Activated CD8-positive, alpha-beta T cell treated with anti-CD3 and anti-CD28 coated beads for 36 hours (primary cell): Measurements from ENCODE around the gene RPS29. TPM values are rescaled to one million over a fixed set of nuclear protein-coding genes. Genes with fewer than 3 reads are reported as not detected.

Experiments
- ATAC-seq: fragments of 200-7000 bp; cut with Tn5 transposase; one replicate; pipeline ENCODE4 v1.10.0; 2021; ENCODE audit warnings: mild to moderate bottlenecking, moderate library complexity
- CTCF ChIA-PET: fragments of 350-600 bp; sonication (Branson Sonifier 250); formaldehyde crosslinking; loops from one replicate; lab custom pipeline; 2021; ENCODE audit warnings: antibody characterized with exemption; lab: Charles Lee
- POLR2A ChIA-PET: fragments of 350-600 bp; sonication (Branson Sonifier 250); formaldehyde crosslinking; loops from one replicate; lab custom pipeline; 2021; ENCODE audit warnings: antibody characterized with exemption; lab: Charles Lee
- DNase-seq: peaks from one replicate; pipeline ENCODE4 v3.0.0-alpha.2; 2020
- H3K27ac Mint-ChIP-seq: one replicate; pipeline ENCODE4 v1.8.0; 2021; ENCODE audit warnings: mild to moderate bottlenecking, mixed read lengths
- H3K27me3 Mint-ChIP-seq: one replicate; pipeline ENCODE4 v1.8.0; 2021; ENCODE audit warnings: mixed read lengths
- H3K36me3 Mint-ChIP-seq: one replicate; pipeline ENCODE4 v1.8.0; 2021; ENCODE audit warnings: low read depth, mixed read lengths
- H3K4me1 Mint-ChIP-seq: one replicate; pipeline ENCODE4 v1.8.0; 2021; ENCODE audit warnings: low read depth, mixed read lengths
- H3K4me3 Mint-ChIP-seq: one replicate; pipeline ENCODE4 v1.8.0; 2021; ENCODE audit warnings: mild to moderate bottlenecking, moderate library complexity, mixed read lengths
- H3K9me3 Mint-ChIP-seq: one replicate; pipeline ENCODE4 v1.8.0; 2021; ENCODE audit warnings: mixed read lengths
- CTCF ChIP-seq: fragments of 200-600 bp; IDR thresholded peaks from one replicate; pipeline ENCODE4 v1.8.0; 2022; ENCODE audit warnings: antibody characterized with exemption, mild to moderate bottlenecking
- intact Hi-C: fragments of 100-400 bp; cut with micrococcal nuclease; formaldehyde crosslinking; loops from one replicate; pipeline ENCODE4 v1.10.0; 2022
- total RNA-seq, 2 experiments: library from RNA; stranded (reverse); gene quantifications; one replicate each; pipeline ENCODE4 v1.2.3, GENCODE V29; 2021

Gene RPS29
- total RNA-seq, 2 experiments from 2014 or later: 2,041 to 2,284 TPM

- no peaks in the 10 kb centered on the region for H3K36me3 Mint-ChIP-seq
- POLR2A ChIA-PET: no interaction called here
- no peak for TF ChIP-seq CTCF
- intact Hi-C loops: no loop called here
- DNase-seq (no peak), ATAC-seq (no peak)
- no peak overlapping the region for H3K27ac Mint-ChIP-seq
- H3K4me1 Mint-ChIP-seq: no peaks in the 10 kb centered on the region
- CTCF ChIA-PET: interaction anchor here (1.0 kb wide), 1 partner anchor 56 kb away, joined by 3 read pairs; no protein-coding TSS in a partner anchor
- H3K9me3 Mint-ChIP-seq: no peaks in the 10 kb centered on the region
- H3K4me3 Mint-ChIP-seq: no peak overlapping the region
- no peaks in the 10 kb centered on the region for H3K27me3 Mint-ChIP-seq
These were observed 33.1 kb downstream of the RPS29 start for GRCh38 chr14:49553106-49553505.

DNA sequence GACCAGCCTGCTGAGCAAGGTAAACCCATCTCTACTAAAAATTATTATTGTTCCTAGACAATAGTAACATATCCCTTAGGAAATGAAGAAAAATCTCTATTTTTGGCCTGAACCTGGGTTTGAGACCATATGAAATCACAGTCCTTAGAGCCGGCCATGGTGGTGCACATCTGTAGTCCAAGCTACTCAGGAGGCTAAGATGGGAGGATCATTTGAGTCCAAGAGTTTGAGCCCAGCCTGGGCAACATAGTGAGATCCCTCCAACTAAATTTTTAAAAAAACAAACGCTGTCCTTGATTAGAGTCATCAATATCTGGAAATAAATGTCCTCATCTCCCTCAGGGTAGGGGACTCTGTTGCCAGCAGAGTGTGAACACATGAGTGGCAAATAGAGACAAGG lies 34.6 kb downstream of the RPS29 start:
- ChIA-PET POLR2A (no interaction called here), CTCF (interaction anchor here (1.4 kb wide), 1 partner anchor 90 kb away, joined by 6 read pairs; no protein-coding TSS in a partner anchor)
- intact Hi-C loops: no loop called here
- no peak for TF ChIP-seq CTCF
- H3K36me3 Mint-ChIP-seq: no peaks in the 10 kb centered on the region
- ATAC-seq (no peak), DNase-seq (no peak)
- H3K4me1 Mint-ChIP-seq: no peaks in the 10 kb centered on the region
- no peaks in the 10 kb centered on the region for H3K27me3 Mint-ChIP-seq
- H3K4me3 Mint-ChIP-seq: no peak overlapping the region
- no peaks in the 10 kb centered on the region for H3K9me3 Mint-ChIP-seq
- no peak overlapping the region for H3K27ac Mint-ChIP-seq

DNA sequence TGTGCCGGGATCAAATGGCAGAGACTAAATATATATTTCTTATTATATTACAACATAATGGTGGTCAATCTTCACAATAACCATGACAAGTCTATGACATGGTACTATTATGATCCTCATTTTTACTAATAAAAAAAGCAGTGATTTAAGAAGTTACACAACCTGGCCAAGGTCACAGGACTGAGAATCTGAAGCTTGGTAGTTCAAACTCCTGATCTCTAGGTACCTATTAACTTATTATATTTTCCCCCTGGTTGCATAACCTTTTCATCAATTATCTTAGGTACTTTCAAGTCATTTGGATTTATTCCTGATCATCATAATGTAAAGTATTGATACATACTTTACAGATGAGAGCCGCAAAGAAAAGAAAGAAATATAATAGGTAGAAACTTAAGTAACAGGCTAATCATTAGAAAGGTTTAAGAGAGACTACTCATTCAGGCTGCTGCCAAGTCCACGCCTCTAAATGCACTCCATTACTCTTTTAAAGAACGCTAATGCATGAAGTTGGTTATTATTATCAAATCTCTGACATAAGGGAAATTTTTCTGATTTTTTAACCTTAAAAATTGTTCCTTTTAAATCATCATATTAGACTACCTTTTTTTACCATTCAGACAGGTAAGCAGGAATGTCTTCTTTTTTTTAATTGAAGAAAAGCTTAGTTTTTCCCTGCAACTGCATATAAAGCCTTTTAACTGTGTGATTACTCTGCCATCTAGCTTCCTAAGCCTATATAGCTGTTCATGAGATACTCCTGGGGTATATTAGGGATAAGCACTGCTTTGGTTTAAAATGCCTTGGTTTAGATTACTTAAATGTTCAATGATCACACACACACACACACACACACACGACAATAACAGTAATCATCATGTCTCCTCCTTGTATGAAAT lies 35.6 kb downstream of the RPS29 start:
- ChIA-PET POLR2A (no interaction called here), CTCF (interaction anchor here (0.9 to 2.4 kb wide), 3 partner anchors 13 to 89 kb away, joined by 3 to 8 read pairs (median 6); no protein-coding TSS in a partner anchor)
- no peak overlapping the region for H3K4me3 Mint-ChIP-seq
- DNase-seq (no peak), ATAC-seq (no peak)
- no peaks in the 10 kb centered on the region for H3K9me3 Mint-ChIP-seq
- H3K27me3 Mint-ChIP-seq: no peaks in the 10 kb centered on the region
- H3K36me3 Mint-ChIP-seq: no peaks in the 10 kb centered on the region
- no peak overlapping the region for H3K27ac Mint-ChIP-seq
- no peaks in the 10 kb centered on the region for H3K4me1 Mint-ChIP-seq
- intact Hi-C loops: no loop called here
- no peak for TF ChIP-seq CTCF

- Mint-ChIP-seq H3K27me3 (no peaks in the 10 kb centered on the region), H3K27ac (no peak overlapping the region), H3K4me1 (no peaks in the 10 kb centered on the region), H3K4me3 (no peak overlapping the region), H3K9me3 (no peaks in the 10 kb centered on the region), H3K36me3 (no peaks in the 10 kb centered on the region)
- ChIA-PET CTCF (interaction anchor here (1.7 to 2.4 kb wide), 2 partner anchors 12 to 52 kb away, joined by 3 to 8 read pairs; no protein-coding TSS in a partner anchor), POLR2A (no interaction called here)
- intact Hi-C loops: no loop called here
- ATAC-seq (no peak), DNase-seq (no peak)
- no peak for TF ChIP-seq CTCF
These were observed 36.3 kb downstream of the RPS29 start for GRCh38 chr14:49549881-49550280.

GRCh38 chr14:49549446-49549845 lies 36.7 kb downstream of the RPS29 start:
- no peaks in the 10 kb centered on the region for H3K4me1 Mint-ChIP-seq
- H3K36me3 Mint-ChIP-seq: no peaks in the 10 kb centered on the region
- ChIA-PET CTCF (interaction anchor here (1.7 to 2.4 kb wide), 2 partner anchors 12 to 52 kb away, joined by 3 to 8 read pairs; no protein-coding TSS in a partner anchor), POLR2A (no interaction called here)
- DNase-seq: no peak
- H3K9me3 Mint-ChIP-seq: no peaks in the 10 kb centered on the region
- H3K27ac Mint-ChIP-seq: no peak overlapping the region
- no peak overlapping the region for H3K4me3 Mint-ChIP-seq
- no peak for TF ChIP-seq CTCF
- no peaks in the 10 kb centered on the region for H3K27me3 Mint-ChIP-seq
- intact Hi-C loops: no loop called here
- no peak for ATAC-seq
